SK-N-SH (cell line): Measurements from ENCODE around the gene OXT. TPM values are rescaled to one million over a fixed set of nuclear protein-coding genes. Genes with fewer than 3 reads are reported as not detected.
A peak's percentile ranks its signal among the peaks of the same experiment; 100 is the strongest.

Source experiments
- CTCF ChIA-PET: fragments of 300-600, 350-600 bp; formaldehyde crosslinking; extraction: SDS; loops from one replicate; lab custom pipeline; 2021; lab: Yijun Ruan, JAX
- POLR2A ChIA-PET: fragments of 350-600 bp; sonication (Branson Sonifier 250); formaldehyde crosslinking; extraction: SDS; loops from one replicate; lab custom pipeline; 2020; ENCODE audit warnings: antibody characterized with exemption, inconsistent platforms; lab: Yijun Ruan, JAX
- DNase-seq: peaks from one replicate; pipeline ENCODE4 v3.0.0; 2012
- H2AFZ ChIP-seq: fragments of 200-600 bp; sonication (generic); 2 replicates; pipeline ENCODE4 v1.8.1; 2016; ENCODE audit warnings: antibody characterized with exemption, mild to moderate bottlenecking, low read depth
- H3F3A ChIP-seq: fragments of 200-600 bp; sonication (generic); replicated peaks from 2 replicates; pipeline ENCODE3; 2016; ENCODE audit warnings: antibody characterized with exemption, mild to moderate bottlenecking; ENCODE audit not compliant: insufficient read depth
- H3K27ac ChIP-seq, 2 experiments: fragments of 200-500 bp in 1 of 2; fragments of 200-600 bp in 1 of 2; sonication (Bioruptor generic) in 1 of 2; sonication (generic), shearing (Covaris generic) in 1 of 2; 2 replicates each; pipeline versions ENCODE4 v1.5.1 to v1.6.1; 2014 to 2016; ENCODE audit warnings: low read depth in 2 of 2, inconsistent platforms in 1 of 2, low read length in 1 of 2, mild to moderate bottlenecking in 1 of 2, mixed read lengths in 1 of 2
- H3K27me3 ChIP-seq: fragments of 200-600 bp; sonication (generic), shearing (Covaris generic); 2 replicates; pipeline ENCODE4 v1.6.1; 2016; ENCODE audit warnings: mixed run types; ENCODE audit not compliant: insufficient read depth
- H3K36me3 ChIP-seq, 2 experiments: fragments of 200-500 bp in 1 of 2; fragments of 200-600 bp in 1 of 2; sonication (Bioruptor generic) in 1 of 2; sonication (generic) in 1 of 2; replicated peaks in 1 of 2; 2 replicates each; pipeline versions ENCODE3 to v1.5.1; 2014 to 2016; ENCODE audit warnings: low read length in 1 of 2, mild to moderate bottlenecking in 1 of 2; ENCODE audit not compliant: insufficient read depth in 2 of 2, control insufficient read depth in 1 of 2
- H3K4me1 ChIP-seq, 2 experiments: fragments of 200-500 bp in 1 of 2; fragments of 200-600 bp in 1 of 2; sonication (Bioruptor generic) in 1 of 2; sonication (generic), shearing (Covaris generic) in 1 of 2; 2 replicates each; pipeline versions ENCODE4 v1.5.1 to v1.6.1; 2014 to 2016; ENCODE audit warnings: low read depth in 1 of 2, low read length in 1 of 2, mixed run types in 1 of 2; ENCODE audit not compliant: insufficient read depth in 2 of 2, control insufficient read depth in 1 of 2
- H3K4me2 ChIP-seq: fragments of 200-600 bp; sonication (generic), shearing (Covaris generic); 2 replicates; pipeline ENCODE4 v1.6.1; 2017; ENCODE audit warnings: mixed run types
- H3K4me3 ChIP-seq, 2 experiments: fragments of 200-500 bp in 1 of 2; fragments of 200-600 bp in 1 of 2; sonication (Bioruptor generic) in 1 of 2; sonication (generic), shearing (Covaris generic) in 1 of 2; 2 replicates each; pipeline versions ENCODE4 v1.5.1 to v1.8.1; 2014 to 2016; ENCODE audit warnings: low read depth in 2 of 2, inconsistent platforms in 1 of 2, low read length in 1 of 2, mild to moderate bottlenecking in 1 of 2, mixed read lengths in 1 of 2, moderate library complexity in 1 of 2
- H3K79me2 ChIP-seq: fragments of 200-600 bp; sonication (generic); 2 replicates; pipeline ENCODE4 v1.8.1; 2017; ENCODE audit warnings: mild to moderate bottlenecking; ENCODE audit not compliant: insufficient read depth
- H3K9ac ChIP-seq: fragments of 200-600 bp; sonication (generic); 2 replicates; pipeline ENCODE4 v1.6.1; 2017; ENCODE audit warnings: mixed run types
- H3K9me2 ChIP-seq: fragments of 200-600 bp; sonication (generic); 2 replicates; pipeline ENCODE4 v1.6.1; 2017; ENCODE audit warnings: mixed run types
- H3K9me3 ChIP-seq: fragments of 200-600 bp; sonication (generic); 2 replicates; pipeline ENCODE4 v1.6.1; 2017; ENCODE audit warnings: mixed run types, mild to moderate bottlenecking, moderate library complexity
- H4K20me1 ChIP-seq: fragments of 200-600 bp; sonication (generic); 2 replicates; pipeline ENCODE4 v1.6.1; 2017; ENCODE audit warnings: mild to moderate bottlenecking, mixed run types; ENCODE audit not compliant: insufficient read depth
- CTCF ChIP-seq: fragments of 200-600 bp; sonication (generic); IDR thresholded peaks from 2 replicates; pipeline ENCODE4 v1.6.1; 2017; ENCODE audit warnings: antibody characterized with exemption, mild to moderate bottlenecking, moderate library complexity
- ELF1 ChIP-seq: IDR thresholded peaks from 2 replicates; pipeline ENCODE4 v1.4.0; 2012
- EP300 ChIP-seq, 2 experiments: IDR thresholded peaks; 2 replicates each; pipeline versions ENCODE4 v1.4.0 to v1.6.1; 2012; ENCODE audit warnings: borderline replicate concordance in 1 of 2, low read depth in 1 of 2, low read length in 1 of 2
- EZH2phosphoT487 ChIP-seq: fragments of 200-600 bp; sonication (generic); IDR thresholded peaks from 2 replicates; pipeline ENCODE4 v1.6.1; 2017; ENCODE audit warnings: low read depth, mixed run types, mild to moderate bottlenecking, antibody characterized with exemption, moderate library complexity, borderline replicate concordance
- FOSL2 ChIP-seq: IDR thresholded peaks from 2 replicates; pipeline ENCODE4 v1.4.0; 2012; ENCODE audit warnings: low read depth, mild to moderate bottlenecking, moderate library complexity, borderline replicate concordance
- FOXJ3 ChIP-seq: sonication (generic); formaldehyde crosslinking; IDR thresholded peaks from 2 replicates; pipeline ENCODE4 v1.5.1; 2020; ENCODE audit warnings: mild to moderate bottlenecking, missing genetic modification reagents
- FOXM1 ChIP-seq: IDR thresholded peaks from 2 replicates; pipeline ENCODE4 v1.4.0; 2012; ENCODE audit warnings: low read depth, mild to moderate bottlenecking
- GABPA ChIP-seq: IDR thresholded peaks from 2 replicates; pipeline ENCODE4 v1.4.0; 2012; ENCODE audit warnings: low read depth, mild to moderate bottlenecking
- GATA2 ChIP-seq: sonication (generic); formaldehyde crosslinking; IDR thresholded peaks from 2 replicates; pipeline ENCODE4 v1.5.0; 2020; ENCODE audit warnings: mild to moderate bottlenecking, missing genetic modification reagents
- JUND ChIP-seq: IDR thresholded peaks from 2 replicates; pipeline ENCODE4 v1.4.0; 2012
- MEF2A ChIP-seq: IDR thresholded peaks from 2 replicates; pipeline ENCODE4 v1.4.0; 2012; ENCODE audit warnings: low read depth, borderline replicate concordance
- MXI1 ChIP-seq: IDR thresholded peaks from 2 replicates; pipeline ENCODE4 v1.6.1; 2012; ENCODE audit warnings: mild to moderate bottlenecking, low read depth, low read length, improper control_type of control experiment
- SIN3A ChIP-seq: IDR thresholded peaks from 2 replicates; pipeline ENCODE4 v1.6.1; 2012; ENCODE audit warnings: low read depth, mild to moderate bottlenecking, low read length, moderate library complexity, borderline replicate concordance
- SMC3 ChIP-seq: IDR thresholded peaks from 2 replicates; pipeline ENCODE4 v1.6.1; 2012; ENCODE audit warnings: low read depth, low read length, improper control_type of control experiment
- TCF12 ChIP-seq: IDR thresholded peaks from 2 replicates; pipeline ENCODE4 v1.4.0; 2012
- YY1 ChIP-seq: IDR thresholded peaks from 2 replicates; pipeline ENCODE4 v1.4.0; 2012; ENCODE audit warnings: low read depth, mild to moderate bottlenecking
- WGBS: methylation state at CpG from one replicate; pipeline ENCODE4 v1.1.6; 2017; ENCODE audit warnings: low lambda C conversion rate; 5-methylcytosine and 5-hydroxymethylcytosine counted together
- polyA plus RNA-seq, 3 experiments: library from polyadenylated mRNA; depleted of rRNA; stranded (reverse); fragments of >200 nt; gene quantifications; 2 replicates each; pipeline ENCODE4 v1.2.3, GENCODE V29; 2012
- TF ChIP-seq, protein P1 (sequence below): IDR thresholded peaks from 2 replicates; pipeline ENCODE4 v1.4.0; 2012; ENCODE audit warnings: low read depth
- TF ChIP-seq, protein P2 (sequence below): IDR thresholded peaks from 2 replicates; pipeline ENCODE4 v1.6.1; 2012; ENCODE audit warnings: mild to moderate bottlenecking, low read depth, low read length, moderate library complexity
- TF ChIP-seq, protein P3 (sequence below): fragments of 150-350 bp; IDR thresholded peaks from 2 replicates; pipeline ENCODE4 v1.6.1; 2017; ENCODE audit warnings: antibody characterized with exemption, low read length, low read depth, borderline replicate concordance

The OXT gene
- polyA plus RNA-seq, 1 of the 3 experiments (the other 2 are of a cell fraction), result not detected

- DNase-seq, result peak; percentile 86
- no peak overlapping the region for H2AFZ ChIP-seq
- ChIA-PET POLR2A (no interaction called here), CTCF (no interaction called here)
- no peaks in the 10 kb centered on the region for H3K9me3 ChIP-seq
- H3K4me3 ChIP-seq, result peak overlapping the region in 1 of 2 experiments; percentile 32; a peak in 2 of 4 replicates
- no peaks in the 10 kb centered on the region for H4K20me1 ChIP-seq
- TF ChIP-seq MEF2A, result no peak
- TF ChIP-seq FOSL2, result no peak
- TF ChIP-seq SIN3A, result no peak
- no peak for TF ChIP-seq CTCF
- TF ChIP-seq FOXM1, result no peak
- TF ChIP-seq JUND, result no peak
- TF ChIP-seq EP300 (IDR thresholded peaks at IDR 0.05; ENCODE audit: borderline replicate concordance in 1 of 2, low read depth in 1 of 2, low read length in 1 of 2), result no peak
- TF ChIP-seq YY1, result no peak
- no peak for TF ChIP-seq TCF12
- TF ChIP-seq MXI1, result no peak
- TF ChIP-seq, protein P1, sequence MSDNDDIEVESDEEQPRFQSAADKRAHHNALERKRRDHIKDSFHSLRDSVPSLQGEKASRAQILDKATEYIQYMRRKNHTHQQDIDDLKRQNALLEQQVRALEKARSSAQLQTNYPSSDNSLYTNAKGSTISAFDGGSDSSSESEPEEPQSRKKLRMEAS, result no peak
- TF ChIP-seq ELF1, result no peak
- TF ChIP-seq, protein P2, sequence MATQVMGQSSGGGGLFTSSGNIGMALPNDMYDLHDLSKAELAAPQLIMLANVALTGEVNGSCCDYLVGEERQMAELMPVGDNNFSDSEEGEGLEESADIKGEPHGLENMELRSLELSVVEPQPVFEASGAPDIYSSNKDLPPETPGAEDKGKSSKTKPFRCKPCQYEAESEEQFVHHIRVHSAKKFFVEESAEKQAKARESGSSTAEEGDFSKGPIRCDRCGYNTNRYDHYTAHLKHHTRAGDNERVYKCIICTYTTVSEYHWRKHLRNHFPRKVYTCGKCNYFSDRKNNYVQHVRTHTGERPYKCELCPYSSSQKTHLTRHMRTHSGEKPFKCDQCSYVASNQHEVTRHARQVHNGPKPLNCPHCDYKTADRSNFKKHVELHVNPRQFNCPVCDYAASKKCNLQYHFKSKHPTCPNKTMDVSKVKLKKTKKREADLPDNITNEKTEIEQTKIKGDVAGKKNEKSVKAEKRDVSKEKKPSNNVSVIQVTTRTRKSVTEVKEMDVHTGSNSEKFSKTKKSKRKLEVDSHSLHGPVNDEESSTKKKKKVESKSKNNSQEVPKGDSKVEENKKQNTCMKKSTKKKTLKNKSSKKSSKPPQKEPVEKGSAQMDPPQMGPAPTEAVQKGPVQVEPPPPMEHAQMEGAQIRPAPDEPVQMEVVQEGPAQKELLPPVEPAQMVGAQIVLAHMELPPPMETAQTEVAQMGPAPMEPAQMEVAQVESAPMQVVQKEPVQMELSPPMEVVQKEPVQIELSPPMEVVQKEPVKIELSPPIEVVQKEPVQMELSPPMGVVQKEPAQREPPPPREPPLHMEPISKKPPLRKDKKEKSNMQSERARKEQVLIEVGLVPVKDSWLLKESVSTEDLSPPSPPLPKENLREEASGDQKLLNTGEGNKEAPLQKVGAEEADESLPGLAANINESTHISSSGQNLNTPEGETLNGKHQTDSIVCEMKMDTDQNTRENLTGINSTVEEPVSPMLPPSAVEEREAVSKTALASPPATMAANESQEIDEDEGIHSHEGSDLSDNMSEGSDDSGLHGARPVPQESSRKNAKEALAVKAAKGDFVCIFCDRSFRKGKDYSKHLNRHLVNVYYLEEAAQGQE, result no peak
- TF ChIP-seq GABPA, result no peak
- TF ChIP-seq, protein P3, sequence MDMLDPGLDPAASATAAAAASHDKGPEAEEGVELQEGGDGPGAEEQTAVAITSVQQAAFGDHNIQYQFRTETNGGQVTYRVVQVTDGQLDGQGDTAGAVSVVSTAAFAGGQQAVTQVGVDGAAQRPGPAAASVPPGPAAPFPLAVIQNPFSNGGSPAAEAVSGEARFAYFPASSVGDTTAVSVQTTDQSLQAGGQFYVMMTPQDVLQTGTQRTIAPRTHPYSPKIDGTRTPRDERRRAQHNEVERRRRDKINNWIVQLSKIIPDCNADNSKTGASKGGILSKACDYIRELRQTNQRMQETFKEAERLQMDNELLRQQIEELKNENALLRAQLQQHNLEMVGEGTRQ, result no peak
- no peak for TF ChIP-seq SMC3
- TF ChIP-seq EZH2phosphoT487, result no peak
- TF ChIP-seq FOXJ3, result no peak
- no peak for TF ChIP-seq GATA2 (CRISPR knock-in tag)
- H3K4me2 ChIP-seq, result no peak overlapping the region
- no peak overlapping the region for H3K9ac ChIP-seq
- no peak overlapping the region for H3K27ac ChIP-seq
- H3K9me2 ChIP-seq, result no peaks in the 10 kb centered on the region
- WGBS, result 62% methylated on average over 15 of the region's 71 CpGs
- H3F3A ChIP-seq, result no peaks in the 10 kb centered on the region
- H3K4me1 ChIP-seq, result peaks cover 2 to 5% of the 10 kb centered on the region in 2 experiments; a peak in 2 of 4 replicates
- H3K79me2 ChIP-seq, result no peaks in the 10 kb centered on the region
- H3K27me3 ChIP-seq, result no peaks in the 10 kb centered on the region
- H3K36me3 ChIP-seq, result no peaks in the 10 kb centered on the region
Observed at GRCh38 chr20:3082306-3082951, 11.0 kb downstream of the OXT start.
